ENCODE results near the gene FAT4. TPM values are rescaled to one million over a fixed set of nuclear protein-coding genes. Genes with fewer than 3 reads are reported as not detected.

The FAT4 gene
- total RNA-seq, 4 donors from 2014 or later, result 37.4 to 71.2 (median 41.1) TPM

DNA sequence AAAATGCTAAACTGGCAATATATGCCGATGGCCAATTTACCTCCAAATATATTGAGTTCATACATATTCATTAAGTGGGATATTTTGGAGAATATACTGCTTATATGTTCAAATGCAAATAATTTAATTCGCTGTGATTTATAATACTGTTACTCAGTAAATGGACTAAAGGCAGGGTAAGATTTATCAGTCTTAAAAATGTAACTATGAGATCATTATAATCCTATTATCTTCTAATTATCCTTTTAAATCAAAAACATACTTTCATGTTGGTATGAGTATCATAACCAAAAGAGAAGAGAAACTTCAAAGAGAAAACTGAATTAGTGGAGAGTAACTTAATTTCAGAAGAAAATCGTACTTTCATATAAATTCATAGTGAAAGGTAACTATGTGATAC, 44.6 kb downstream of the FAT4 start:
- 90 to 97% methylated on average over 3 of the region's 3 CpGs for WGBS, 2 donors (ENCODE audit: low coverage in 1 of 2)
- ATAC-seq, result no peak
- Histone ChIP-seq H3K27ac (no peak overlapping the region), H3K4me3 (no peak overlapping the region), H3K27me3 (no peaks in the 10 kb centered on the region), H3K9me3 (no peaks in the 10 kb centered on the region), H3K36me3 (no peaks in the 10 kb centered on the region), H3K4me1 (no peaks in the 10 kb centered on the region)
- TF ChIP-seq POLR2AphosphoS5 (IDR thresholded peaks at IDR 0.05) (no peak), POLR2A (IDR thresholded peaks at IDR 0.05) (no peak), EP300 (IDR thresholded peaks at IDR 0.05) (no peak)
- TF ChIP-seq, protein P1, sequence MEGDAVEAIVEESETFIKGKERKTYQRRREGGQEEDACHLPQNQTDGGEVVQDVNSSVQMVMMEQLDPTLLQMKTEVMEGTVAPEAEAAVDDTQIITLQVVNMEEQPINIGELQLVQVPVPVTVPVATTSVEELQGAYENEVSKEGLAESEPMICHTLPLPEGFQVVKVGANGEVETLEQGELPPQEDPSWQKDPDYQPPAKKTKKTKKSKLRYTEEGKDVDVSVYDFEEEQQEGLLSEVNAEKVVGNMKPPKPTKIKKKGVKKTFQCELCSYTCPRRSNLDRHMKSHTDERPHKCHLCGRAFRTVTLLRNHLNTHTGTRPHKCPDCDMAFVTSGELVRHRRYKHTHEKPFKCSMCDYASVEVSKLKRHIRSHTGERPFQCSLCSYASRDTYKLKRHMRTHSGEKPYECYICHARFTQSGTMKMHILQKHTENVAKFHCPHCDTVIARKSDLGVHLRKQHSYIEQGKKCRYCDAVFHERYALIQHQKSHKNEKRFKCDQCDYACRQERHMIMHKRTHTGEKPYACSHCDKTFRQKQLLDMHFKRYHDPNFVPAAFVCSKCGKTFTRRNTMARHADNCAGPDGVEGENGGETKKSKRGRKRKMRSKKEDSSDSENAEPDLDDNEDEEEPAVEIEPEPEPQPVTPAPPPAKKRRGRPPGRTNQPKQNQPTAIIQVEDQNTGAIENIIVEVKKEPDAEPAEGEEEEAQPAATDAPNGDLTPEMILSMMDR (IDR thresholded peaks at IDR 0.05), result no peak

DNA sequence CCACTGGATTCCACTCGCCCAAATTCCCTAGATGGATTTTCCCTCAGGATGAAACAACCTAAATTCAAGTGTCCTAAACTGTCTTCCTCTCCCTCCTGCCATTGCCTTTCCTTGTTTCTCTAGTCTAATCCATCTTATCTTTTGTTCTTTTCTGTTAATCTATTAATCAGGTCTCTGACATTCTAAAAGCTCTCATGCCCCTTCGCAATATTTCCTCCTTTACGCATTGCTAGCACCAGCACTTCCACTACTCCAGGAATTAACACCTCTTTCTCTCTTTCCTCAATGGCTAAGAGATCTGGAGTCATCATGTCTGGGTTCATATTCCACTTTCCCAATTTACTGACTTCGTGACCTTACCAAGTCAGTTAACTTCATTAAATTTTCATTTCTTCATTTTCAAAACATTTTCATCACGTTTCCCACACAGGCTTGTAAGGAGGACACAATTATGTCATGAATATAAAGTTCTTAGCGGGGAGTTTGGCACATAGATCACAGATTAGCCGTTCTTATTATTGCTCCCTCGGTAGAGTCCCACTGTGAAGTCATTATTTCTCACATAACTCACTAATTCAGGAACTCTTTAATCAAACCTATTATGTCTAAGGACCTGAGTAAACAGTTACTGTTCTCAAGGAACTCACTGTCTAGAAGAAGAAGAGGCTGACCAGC, 45.3 kb downstream of the FAT4 start:
- Histone ChIP-seq H3K36me3 (no peaks in the 10 kb centered on the region), H3K4me3 (no peak overlapping the region), H3K27me3 (no peaks in the 10 kb centered on the region), H3K9me3 (no peaks in the 10 kb centered on the region), H3K4me1 (no peaks in the 10 kb centered on the region), H3K27ac (no peak overlapping the region)
- no peak for ATAC-seq
- WGBS, 2 donors (ENCODE audit: low coverage in 1 of 2), result 76 to 91% methylated on average over 8 of the region's 8 CpGs
- TF ChIP-seq, protein P1 (IDR thresholded peaks at IDR 0.05), result no peak
- TF ChIP-seq POLR2AphosphoS5 (IDR thresholded peaks at IDR 0.05) (no peak), POLR2A (IDR thresholded peaks at IDR 0.05) (no peak), EP300 (IDR thresholded peaks at IDR 0.05) (no peak)

DNA sequence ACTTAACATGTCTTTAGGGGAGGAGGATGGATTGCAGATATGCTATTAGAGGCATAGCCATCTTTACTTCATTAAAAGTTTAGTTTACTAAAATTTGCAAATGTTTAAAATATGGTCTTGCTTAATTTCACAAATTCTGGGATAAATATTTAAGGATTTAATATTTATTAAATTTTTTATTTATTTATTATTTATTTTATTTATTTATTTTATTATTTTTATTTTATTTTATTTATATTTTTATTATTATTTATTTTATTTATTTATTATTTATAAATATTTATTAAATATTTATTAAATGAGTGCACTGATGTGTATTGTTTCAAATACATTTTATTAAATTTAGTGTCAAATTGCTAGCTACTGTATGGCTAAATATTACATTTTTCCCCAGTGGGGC, 46.0 kb downstream of the FAT4 start:
- no peak for ATAC-seq
- no peaks in the 10 kb centered on the region for H3K4me1 ChIP-seq
- TF ChIP-seq POLR2AphosphoS5 (IDR thresholded peaks at IDR 0.05), result no peak
- TF ChIP-seq EP300 (IDR thresholded peaks at IDR 0.05), result no peak
- TF ChIP-seq POLR2A (IDR thresholded peaks at IDR 0.05), result no peak
- TF ChIP-seq, protein P1 (IDR thresholded peaks at IDR 0.05), result no peak
- H3K9me3 ChIP-seq, result no peaks in the 10 kb centered on the region
- no peak overlapping the region for H3K27ac ChIP-seq
- H3K27me3 ChIP-seq, result no peaks in the 10 kb centered on the region
- H3K4me3 ChIP-seq, result no peak overlapping the region
- H3K36me3 ChIP-seq, result no peaks in the 10 kb centered on the region

Small RNA genes within 50 kb of the gene (small RNA-seq; reads per million reads assigned to genes)
- gene RF00019, result 0 reads per million in 4 donors

Data from gastroesophageal sphincter (tissue), 4 donors.